Measurements from ENCODE around the gene UHRF2.

The UHRF2 gene

GRCh38 chr9:6444128-6444527 lies 31.1 kb downstream of the UHRF2 start:
- no peak for DNase-seq

DNA sequence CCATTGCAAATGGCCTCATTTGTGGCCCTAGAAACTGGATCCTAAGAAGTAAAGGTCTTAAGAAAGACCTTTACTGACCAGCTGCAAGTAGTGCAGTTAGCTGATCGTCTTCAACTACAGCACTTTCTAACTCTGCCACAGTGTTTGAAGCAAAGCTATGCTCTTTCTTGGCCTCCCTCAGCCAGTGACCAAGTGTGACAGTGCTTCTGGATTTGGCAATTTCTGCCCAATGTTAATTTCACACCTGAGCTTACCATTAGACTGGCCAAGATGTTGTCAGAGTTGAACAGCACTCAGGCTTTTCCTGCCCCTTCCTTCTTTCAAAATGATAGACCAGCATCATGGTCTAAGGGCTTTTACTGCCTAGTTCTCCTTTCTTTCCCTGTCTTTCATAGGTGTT lies 36.1 kb downstream of the UHRF2 start:
- no peak for DNase-seq
- 0 out of 2 replicates have a peak, but pooled peaks cover 4% of the 10 kb centered on the region for H3K36me3 ChIP-seq (replicated peaks; ENCODE audit: insufficient read depth, low read length)
- H3K4me3 ChIP-seq (ENCODE audit: low read length): no peak overlapping the region
- peaks cover 100% of the 10 kb centered on the region for H3K79me2 ChIP-seq (ENCODE audit: low read length)
- no peaks in the 10 kb centered on the region for H3F3A ChIP-seq (ENCODE audit: insufficient read depth, low read length)
- H3K27me3 ChIP-seq (replicated peaks; ENCODE audit: insufficient read depth, low read length): no peaks in the 10 kb centered on the region
- H3K4me2 ChIP-seq (ENCODE audit: low read depth, low read length): no peak overlapping the region
- no peak overlapping the region for H3K27ac ChIP-seq (ENCODE audit: low read length)
- no peaks in the 10 kb centered on the region for H3K9me3 ChIP-seq (replicated peaks; ENCODE audit: insufficient read depth, low read length)
- H3K4me1 ChIP-seq (ENCODE audit: low read length): no peaks in the 10 kb centered on the region
- H3K9ac ChIP-seq (ENCODE audit: low read length): no peak overlapping the region
- H3K9me2 ChIP-seq (replicated peaks; ENCODE audit: insufficient read depth, low read length): no peaks in the 10 kb centered on the region
- H2AFZ ChIP-seq (ENCODE audit: low read length): no peak overlapping the region
- TF ChIP-seq EZH2 (optimal IDR thresholded peaks at IDR 0.05; ENCODE audit: low read depth, low read length): no peak
- TF ChIP-seq CTCF (IDR thresholded peaks at IDR 0.05; ENCODE audit: low read length): no peak
- no peak for TF ChIP-seq EZH2phosphoT487 (IDR thresholded peaks at IDR 0.05; ENCODE audit: low read length)
- H4K20me1 ChIP-seq (ENCODE audit: insufficient read depth, low read length): peaks cover 46% of the 10 kb centered on the region

More at GRCh38 chr9:6444128-6444527, 31.1 kb downstream of the UHRF2 start:
- Histone ChIP-seq H3K9me3 (replicated peaks; ENCODE audit: insufficient read depth, low read length) (no peaks in the 10 kb centered on the region), H3K79me2 (ENCODE audit: low read length) (peaks cover 100% of the 10 kb centered on the region), H3K9me2 (replicated peaks; ENCODE audit: insufficient read depth, low read length) (no peaks in the 10 kb centered on the region), H3F3A (ENCODE audit: insufficient read depth, low read length) (0 out of 2 replicates have a peak, but pooled peaks cover 3% of the 10 kb centered on the region), H3K4me3 (ENCODE audit: low read length) (no peak overlapping the region), H3K4me1 (ENCODE audit: low read length) (no peaks in the 10 kb centered on the region), H3K27me3 (replicated peaks; ENCODE audit: insufficient read depth, low read length) (no peaks in the 10 kb centered on the region), H2AFZ (ENCODE audit: low read length) (no peak overlapping the region), H3K36me3 (replicated peaks; ENCODE audit: insufficient read depth, low read length) (0 out of 2 replicates have a peak, but pooled peaks cover 7% of the 10 kb centered on the region), H3K27ac (ENCODE audit: low read length) (no peak overlapping the region), H3K9ac (ENCODE audit: low read length) (no peak overlapping the region), H3K4me2 (ENCODE audit: low read depth, low read length) (no peak overlapping the region), H4K20me1 (ENCODE audit: insufficient read depth, low read length) (peaks cover 40% of the 10 kb centered on the region)
- TF ChIP-seq CTCF (IDR thresholded peaks at IDR 0.05; ENCODE audit: low read length) (no peak), EZH2phosphoT487 (IDR thresholded peaks at IDR 0.05; ENCODE audit: low read length) (no peak), EZH2 (optimal IDR thresholded peaks at IDR 0.05; ENCODE audit: low read depth, low read length) (no peak)

DNA sequence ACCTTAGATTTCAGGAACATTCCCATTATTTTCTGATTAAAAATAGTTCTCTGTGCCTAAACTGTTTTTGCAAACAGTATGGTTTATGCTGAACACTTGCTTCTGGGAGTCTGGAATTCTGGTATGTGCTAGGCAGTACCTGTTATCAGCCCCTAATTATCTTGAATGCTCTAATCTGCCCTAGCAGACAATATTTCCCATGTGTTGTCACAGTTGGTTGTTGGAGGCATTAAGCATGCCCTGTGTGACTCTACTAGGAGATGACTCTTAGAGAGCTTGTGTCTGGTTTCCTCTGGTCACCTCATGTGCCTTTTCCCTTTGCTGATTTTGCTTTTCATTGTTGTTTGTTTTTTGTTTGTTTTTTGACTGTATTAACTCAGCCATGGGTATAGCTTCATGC lies 36.6 kb downstream of the UHRF2 start:
- H3K9me3 ChIP-seq (replicated peaks; ENCODE audit: insufficient read depth, low read length): no peaks in the 10 kb centered on the region

More for the DNA sequence above, 36.6 kb downstream of the UHRF2 start:
- Histone ChIP-seq H3K79me2 (ENCODE audit: low read length) (peaks cover 100% of the 10 kb centered on the region), H3K9ac (ENCODE audit: low read length) (no peak overlapping the region), H3K4me1 (ENCODE audit: low read length) (no peaks in the 10 kb centered on the region), H3K9me2 (replicated peaks; ENCODE audit: insufficient read depth, low read length) (no peaks in the 10 kb centered on the region), H2AFZ (ENCODE audit: low read length) (no peak overlapping the region), H3K4me2 (ENCODE audit: low read depth, low read length) (no peak overlapping the region), H3K27me3 (replicated peaks; ENCODE audit: insufficient read depth, low read length) (no peaks in the 10 kb centered on the region), H3F3A (ENCODE audit: insufficient read depth, low read length) (no peaks in the 10 kb centered on the region), H3K36me3 (replicated peaks; ENCODE audit: insufficient read depth, low read length) (0 out of 2 replicates have a peak, but pooled peaks cover 4% of the 10 kb centered on the region), H3K4me3 (ENCODE audit: low read length) (no peak overlapping the region), H4K20me1 (ENCODE audit: insufficient read depth, low read length) (peaks cover 47% of the 10 kb centered on the region), H3K27ac (ENCODE audit: low read length) (no peak overlapping the region)
- TF ChIP-seq CTCF (IDR thresholded peaks at IDR 0.05; ENCODE audit: low read length) (no peak), EZH2 (optimal IDR thresholded peaks at IDR 0.05; ENCODE audit: low read depth, low read length) (no peak), EZH2phosphoT487 (IDR thresholded peaks at IDR 0.05; ENCODE audit: low read length) (no peak)
- DNase-seq: no peak

Data from MM.1S (cell line).